ENCODE results near the gene LRP5.

LRP5 gene

DNA sequence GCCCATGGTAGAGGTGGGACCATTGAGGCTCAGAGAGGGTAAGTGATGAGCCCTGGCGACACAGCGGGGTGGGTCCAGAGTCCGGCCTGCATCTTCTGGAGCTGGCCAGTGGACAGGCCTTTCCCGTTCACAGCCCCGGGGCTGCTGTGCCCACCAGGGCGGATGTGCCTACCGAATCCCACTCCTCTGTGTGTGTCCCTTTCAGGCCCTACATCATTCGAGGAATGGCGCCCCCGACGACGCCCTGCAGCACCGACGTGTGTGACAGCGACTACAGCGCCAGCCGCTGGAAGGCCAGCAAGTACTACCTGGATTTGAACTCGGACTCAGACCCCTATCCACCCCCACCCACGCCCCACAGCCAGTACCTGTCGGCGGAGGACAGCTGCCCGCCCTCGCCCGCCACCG lies 136.2 kb downstream of the LRP5 start:
- no peak overlapping the region for H2AFZ ChIP-seq (ENCODE audit: low read length)
- peaks cover 3% of the 10 kb centered on the region for H4K20me1 ChIP-seq (ENCODE audit: insufficient read depth, low read length, poor library complexity, severe bottlenecking)
- H3F3A ChIP-seq (ENCODE audit: low read depth), result no peaks in the 10 kb centered on the region
- no peaks in the 10 kb centered on the region for H3K79me2 ChIP-seq (ENCODE audit: insufficient read depth, low read length)
- H3K36me3 ChIP-seq (ENCODE audit: insufficient read depth, low read length), result peaks cover 13% of the 10 kb centered on the region; the same call in 1 of the 2 replicates
- no peak overlapping the region for H3K9ac ChIP-seq (ENCODE audit: low read depth, low read length, poor library complexity, severe bottlenecking)
- H3K4me3 ChIP-seq (ENCODE audit: low read length, poor library complexity, severe bottlenecking), result no peak overlapping the region
- TF ChIP-seq, protein P1, sequence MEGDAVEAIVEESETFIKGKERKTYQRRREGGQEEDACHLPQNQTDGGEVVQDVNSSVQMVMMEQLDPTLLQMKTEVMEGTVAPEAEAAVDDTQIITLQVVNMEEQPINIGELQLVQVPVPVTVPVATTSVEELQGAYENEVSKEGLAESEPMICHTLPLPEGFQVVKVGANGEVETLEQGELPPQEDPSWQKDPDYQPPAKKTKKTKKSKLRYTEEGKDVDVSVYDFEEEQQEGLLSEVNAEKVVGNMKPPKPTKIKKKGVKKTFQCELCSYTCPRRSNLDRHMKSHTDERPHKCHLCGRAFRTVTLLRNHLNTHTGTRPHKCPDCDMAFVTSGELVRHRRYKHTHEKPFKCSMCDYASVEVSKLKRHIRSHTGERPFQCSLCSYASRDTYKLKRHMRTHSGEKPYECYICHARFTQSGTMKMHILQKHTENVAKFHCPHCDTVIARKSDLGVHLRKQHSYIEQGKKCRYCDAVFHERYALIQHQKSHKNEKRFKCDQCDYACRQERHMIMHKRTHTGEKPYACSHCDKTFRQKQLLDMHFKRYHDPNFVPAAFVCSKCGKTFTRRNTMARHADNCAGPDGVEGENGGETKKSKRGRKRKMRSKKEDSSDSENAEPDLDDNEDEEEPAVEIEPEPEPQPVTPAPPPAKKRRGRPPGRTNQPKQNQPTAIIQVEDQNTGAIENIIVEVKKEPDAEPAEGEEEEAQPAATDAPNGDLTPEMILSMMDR (conservative IDR thresholded peaks at IDR 0.05; ENCODE audit: low read length), result no peak
- TF ChIP-seq EZH2phosphoT487 (IDR thresholded peaks at IDR 0.05; ENCODE audit: borderline replicate concordance), result no peak
- H3K4me2 ChIP-seq (ENCODE audit: low read depth, low read length, poor library complexity, severe bottlenecking), result no peak overlapping the region
- H3K4me1 ChIP-seq (ENCODE audit: insufficient read depth, low read length, poor library complexity, severe bottlenecking), result no peaks in the 10 kb centered on the region
- no peaks in the 10 kb centered on the region for H3K27me3 ChIP-seq (ENCODE audit: insufficient read depth, low read length, poor library complexity, severe bottlenecking)
- H3K9me2 ChIP-seq (replicated peaks; ENCODE audit: low read depth, low read length), result no peaks in the 10 kb centered on the region
- H3K9me3 ChIP-seq (ENCODE audit: insufficient read depth, low read depth, low read length), result no peaks in the 10 kb centered on the region

DNA sequence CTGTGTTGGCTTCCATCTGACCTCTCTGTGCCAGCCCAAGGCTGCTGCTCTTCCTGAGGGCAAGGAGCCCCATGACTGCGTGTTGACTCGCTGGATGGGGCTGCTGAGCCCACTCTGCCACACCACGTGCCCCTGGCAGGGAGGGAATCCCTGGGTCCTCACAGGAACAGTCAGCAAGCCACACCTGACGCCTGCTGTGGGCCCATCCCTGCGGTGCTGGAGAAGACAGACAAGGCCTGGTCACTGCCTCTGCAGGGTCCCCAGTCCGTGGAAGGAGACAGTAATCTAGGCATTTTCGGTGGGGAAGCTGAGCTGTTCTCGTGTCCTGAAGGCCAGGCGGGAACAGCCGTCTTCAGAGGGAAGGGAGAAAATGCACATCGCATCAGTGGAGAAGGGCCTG lies 137.6 kb downstream of the LRP5 start:
- no peaks in the 10 kb centered on the region for H3K9me3 ChIP-seq (ENCODE audit: insufficient read depth, low read depth, low read length)
- H3K27me3 ChIP-seq (ENCODE audit: insufficient read depth, low read length, poor library complexity, severe bottlenecking), result no peaks in the 10 kb centered on the region
- peaks cover 3% of the 10 kb centered on the region for H4K20me1 ChIP-seq (ENCODE audit: insufficient read depth, low read length, poor library complexity, severe bottlenecking)
- peaks cover 13% of the 10 kb centered on the region; the same call in 1 of the 2 replicates for H3K36me3 ChIP-seq (ENCODE audit: insufficient read depth, low read length)
- no peak overlapping the region for H3K4me3 ChIP-seq (ENCODE audit: low read length, poor library complexity, severe bottlenecking)
- no peaks in the 10 kb centered on the region for H3K79me2 ChIP-seq (ENCODE audit: insufficient read depth, low read length)
- H3K4me1 ChIP-seq (ENCODE audit: insufficient read depth, low read length, poor library complexity, severe bottlenecking), result no peaks in the 10 kb centered on the region
- H2AFZ ChIP-seq (ENCODE audit: low read length), result no peak overlapping the region
- no peaks in the 10 kb centered on the region for H3F3A ChIP-seq (ENCODE audit: low read depth)
- no peak for TF ChIP-seq EZH2phosphoT487 (IDR thresholded peaks at IDR 0.05; ENCODE audit: borderline replicate concordance)
- TF ChIP-seq, protein P1 (conservative IDR thresholded peaks at IDR 0.05; ENCODE audit: low read length), result no peak
- no peaks in the 10 kb centered on the region for H3K9me2 ChIP-seq (replicated peaks; ENCODE audit: low read depth, low read length)
- no peak overlapping the region for H3K9ac ChIP-seq (ENCODE audit: low read depth, low read length, poor library complexity, severe bottlenecking)
- H3K4me2 ChIP-seq (ENCODE audit: low read depth, low read length, poor library complexity, severe bottlenecking), result no peak overlapping the region

DNA sequence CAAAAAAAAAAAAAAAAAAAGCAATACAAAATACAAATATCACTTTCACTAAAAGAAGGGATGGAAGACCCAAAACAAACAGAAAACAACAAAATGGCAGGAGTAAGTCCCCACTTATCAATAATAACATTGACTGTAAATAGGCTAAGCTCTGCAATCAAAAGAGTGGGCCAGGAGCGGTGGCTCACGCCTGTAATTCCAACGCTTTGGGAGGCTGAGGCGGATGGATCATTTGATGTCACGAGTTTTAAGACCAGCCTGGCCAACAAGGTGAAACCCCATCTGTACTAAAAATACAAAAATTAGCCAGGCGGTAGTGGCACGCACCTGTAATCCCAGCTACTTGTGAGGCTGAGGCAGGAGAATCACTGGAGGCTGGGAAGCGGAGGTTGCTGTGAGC lies 138.3 kb downstream of the LRP5 start:
- Histone ChIP-seq H4K20me1 (ENCODE audit: insufficient read depth, low read length, poor library complexity, severe bottlenecking) (peaks cover 3% of the 10 kb centered on the region), H3K27me3 (ENCODE audit: insufficient read depth, low read length, poor library complexity, severe bottlenecking) (no peaks in the 10 kb centered on the region)

More for the DNA sequence above, 138.3 kb downstream of the LRP5 start:
- no peaks in the 10 kb centered on the region for H3K9me2 ChIP-seq (replicated peaks; ENCODE audit: low read depth, low read length)
- no peaks in the 10 kb centered on the region for H3K4me1 ChIP-seq (ENCODE audit: insufficient read depth, low read length, poor library complexity, severe bottlenecking)
- no peak overlapping the region for H2AFZ ChIP-seq (ENCODE audit: low read length)
- TF ChIP-seq EZH2phosphoT487 (IDR thresholded peaks at IDR 0.05; ENCODE audit: borderline replicate concordance), result no peak
- TF ChIP-seq, protein P1 (conservative IDR thresholded peaks at IDR 0.05; ENCODE audit: low read length), result no peak
- no peak overlapping the region for H3K9ac ChIP-seq (ENCODE audit: low read depth, low read length, poor library complexity, severe bottlenecking)
- H3K36me3 ChIP-seq (ENCODE audit: insufficient read depth, low read length), result peaks cover 13% of the 10 kb centered on the region; the same call in 1 of the 2 replicates
- H3K4me3 ChIP-seq (ENCODE audit: low read length, poor library complexity, severe bottlenecking), result no peak overlapping the region
- no peaks in the 10 kb centered on the region for H3K9me3 ChIP-seq (ENCODE audit: insufficient read depth, low read depth, low read length)
- H3K4me2 ChIP-seq (ENCODE audit: low read depth, low read length, poor library complexity, severe bottlenecking), result no peak overlapping the region
- H3F3A ChIP-seq (ENCODE audit: low read depth), result no peaks in the 10 kb centered on the region
- H3K79me2 ChIP-seq (ENCODE audit: insufficient read depth, low read length), result no peaks in the 10 kb centered on the region

Measured in Loucy (cell line).